Measurements from ENCODE around the gene AGBL4. TPM values are rescaled to one million over a fixed set of nuclear protein-coding genes. Genes with fewer than 3 reads are reported as not detected.

The AGBL4 gene
- total RNA-seq, 4 donors from 2014 or later = 0.19 to 1.0 (median 1.0) TPM; not detected in 1

- Histone ChIP-seq H3K4me1 (no peaks in the 10 kb centered on the region), H3K4me3 (no peak overlapping the region), H3K27ac (no peak overlapping the region), H3K36me3 (no peaks in the 10 kb centered on the region), H3K9me3 (no peaks in the 10 kb centered on the region), H3K27me3 (no peaks in the 10 kb centered on the region)
- TF ChIP-seq, protein P1, sequence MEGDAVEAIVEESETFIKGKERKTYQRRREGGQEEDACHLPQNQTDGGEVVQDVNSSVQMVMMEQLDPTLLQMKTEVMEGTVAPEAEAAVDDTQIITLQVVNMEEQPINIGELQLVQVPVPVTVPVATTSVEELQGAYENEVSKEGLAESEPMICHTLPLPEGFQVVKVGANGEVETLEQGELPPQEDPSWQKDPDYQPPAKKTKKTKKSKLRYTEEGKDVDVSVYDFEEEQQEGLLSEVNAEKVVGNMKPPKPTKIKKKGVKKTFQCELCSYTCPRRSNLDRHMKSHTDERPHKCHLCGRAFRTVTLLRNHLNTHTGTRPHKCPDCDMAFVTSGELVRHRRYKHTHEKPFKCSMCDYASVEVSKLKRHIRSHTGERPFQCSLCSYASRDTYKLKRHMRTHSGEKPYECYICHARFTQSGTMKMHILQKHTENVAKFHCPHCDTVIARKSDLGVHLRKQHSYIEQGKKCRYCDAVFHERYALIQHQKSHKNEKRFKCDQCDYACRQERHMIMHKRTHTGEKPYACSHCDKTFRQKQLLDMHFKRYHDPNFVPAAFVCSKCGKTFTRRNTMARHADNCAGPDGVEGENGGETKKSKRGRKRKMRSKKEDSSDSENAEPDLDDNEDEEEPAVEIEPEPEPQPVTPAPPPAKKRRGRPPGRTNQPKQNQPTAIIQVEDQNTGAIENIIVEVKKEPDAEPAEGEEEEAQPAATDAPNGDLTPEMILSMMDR (IDR thresholded peaks at IDR 0.05) = no peak
- TF ChIP-seq EP300 (IDR thresholded peaks at IDR 0.05) = no peak
- TF ChIP-seq POLR2A (IDR thresholded peaks at IDR 0.05) = no peak
- no peak for TF ChIP-seq POLR2AphosphoS5 (IDR thresholded peaks at IDR 0.05)
- DNase-seq (ENCODE audit: low spot score in 2 of 2) = no peak
- WGBS = 84% methylated on average over 4 of the region's 4 CpGs
Observed at GRCh38 chr1:48572134-48572533, 1451.6 kb downstream of the AGBL4 start.

- H3K4me3 ChIP-seq = no peak overlapping the region
- no peaks in the 10 kb centered on the region for H3K9me3 ChIP-seq
- no peak for DNase-seq (ENCODE audit: low spot score in 2 of 2)
- H3K4me1 ChIP-seq = no peaks in the 10 kb centered on the region
- no peaks in the 10 kb centered on the region for H3K27me3 ChIP-seq
- WGBS = 74% methylated on average over 3 of the region's 3 CpGs
- H3K27ac ChIP-seq = no peak overlapping the region
- no peaks in the 10 kb centered on the region for H3K36me3 ChIP-seq
- TF ChIP-seq, protein P1 (IDR thresholded peaks at IDR 0.05) = no peak
- no peak for TF ChIP-seq EP300 (IDR thresholded peaks at IDR 0.05)
- no peak for TF ChIP-seq POLR2A (IDR thresholded peaks at IDR 0.05)
- TF ChIP-seq POLR2AphosphoS5 (IDR thresholded peaks at IDR 0.05) = no peak
Observed at GRCh38 chr1:48571303-48571987, 1452.3 kb downstream of the AGBL4 start.

- WGBS = 76% methylated on average over 7 of the region's 7 CpGs
Observed at GRCh38 chr1:48570568-48570967, 1453.2 kb downstream of the AGBL4 start.

DNA sequence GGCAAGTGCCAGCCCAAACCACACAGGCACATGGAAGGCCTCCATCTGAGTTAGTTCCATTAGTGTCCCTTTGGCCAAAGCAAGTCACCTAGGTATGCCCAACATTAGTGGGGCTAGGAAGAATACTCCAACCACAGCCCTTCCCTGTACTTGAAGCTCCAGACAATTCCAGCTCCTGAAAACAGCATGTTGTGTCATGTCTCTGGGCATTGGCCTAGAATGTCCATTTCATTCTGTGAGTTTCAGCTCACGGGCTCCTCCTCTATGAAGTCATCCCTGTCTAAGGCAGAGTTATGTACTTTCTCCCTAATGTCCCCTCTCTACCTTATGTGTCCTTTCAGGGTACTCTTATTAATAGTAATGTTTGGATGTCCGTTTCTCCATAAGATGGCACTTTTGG is 1455.3 kb downstream of the AGBL4 start:
- H3K27ac ChIP-seq = no peak overlapping the region
- 81% methylated on average over 2 of the region's 2 CpGs for WGBS
- H3K27me3 ChIP-seq = no peaks in the 10 kb centered on the region
- TF ChIP-seq POLR2A (IDR thresholded peaks at IDR 0.05) = no peak
- TF ChIP-seq POLR2AphosphoS5 (IDR thresholded peaks at IDR 0.05) = no peak
- TF ChIP-seq, protein P1 (IDR thresholded peaks at IDR 0.05) = no peak
- TF ChIP-seq EP300 (IDR thresholded peaks at IDR 0.05) = no peak
- no peaks in the 10 kb centered on the region for H3K9me3 ChIP-seq
- no peaks in the 10 kb centered on the region for H3K4me1 ChIP-seq
- no peak for DNase-seq (ENCODE audit: low spot score in 2 of 2)
- no peaks in the 10 kb centered on the region for H3K36me3 ChIP-seq
- no peak overlapping the region for H3K4me3 ChIP-seq

More at GRCh38 chr1:48570568-48570967, 1453.2 kb downstream of the AGBL4 start:
- no peak overlapping the region for H3K27ac ChIP-seq
- no peaks in the 10 kb centered on the region for H3K9me3 ChIP-seq
- H3K36me3 ChIP-seq = no peaks in the 10 kb centered on the region
- TF ChIP-seq, protein P1 (IDR thresholded peaks at IDR 0.05) = no peak
- TF ChIP-seq POLR2AphosphoS5 (IDR thresholded peaks at IDR 0.05) = no peak
- H3K4me3 ChIP-seq = no peak overlapping the region
- DNase-seq (ENCODE audit: low spot score in 2 of 2) = no peak
- no peaks in the 10 kb centered on the region for H3K4me1 ChIP-seq
- H3K27me3 ChIP-seq = no peaks in the 10 kb centered on the region

DNA sequence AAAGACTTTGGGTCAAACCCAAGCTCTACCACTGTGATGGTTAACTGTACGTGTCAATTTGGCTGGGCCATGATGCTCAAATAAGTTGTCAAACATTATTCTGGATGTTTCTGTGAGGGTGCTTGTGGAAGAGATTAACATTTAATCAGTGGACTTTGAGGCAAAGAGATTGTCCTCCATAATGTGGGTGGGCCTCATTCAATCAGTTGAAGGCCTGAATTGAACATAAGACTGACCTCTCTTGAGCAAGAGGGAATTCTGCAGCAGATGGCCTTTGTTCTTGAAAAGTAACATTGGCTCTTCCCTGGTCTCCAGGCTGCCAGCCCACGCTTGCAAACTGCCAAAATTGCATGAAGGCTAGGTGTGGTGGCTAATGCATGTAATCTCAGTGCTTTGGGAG is 1457.3 kb downstream of the AGBL4 start:
- Histone ChIP-seq H3K4me3 (no peak overlapping the region), H3K27me3 (no peaks in the 10 kb centered on the region), H3K27ac (no peak overlapping the region), H3K36me3 (no peaks in the 10 kb centered on the region), H3K4me1 (no peaks in the 10 kb centered on the region), H3K9me3 (no peaks in the 10 kb centered on the region)
- no peak for TF ChIP-seq POLR2AphosphoS5 (IDR thresholded peaks at IDR 0.05)
- TF ChIP-seq, protein P1 (IDR thresholded peaks at IDR 0.05) = no peak
- no peak for TF ChIP-seq POLR2A (IDR thresholded peaks at IDR 0.05)
- no peak for TF ChIP-seq EP300 (IDR thresholded peaks at IDR 0.05)
- WGBS = 87% methylated on average over 2 of the region's 2 CpGs
- DNase-seq (ENCODE audit: low spot score in 2 of 2) = no peak
